ENCODE measurements around the gene ZNF385D. TPM values are rescaled to one million over a fixed set of nuclear protein-coding genes. Genes with fewer than 3 reads are reported as not detected.

The ZNF385D gene
- total RNA-seq, 1 donor from 2014 or later = under 0.01 TPM

DNA sequence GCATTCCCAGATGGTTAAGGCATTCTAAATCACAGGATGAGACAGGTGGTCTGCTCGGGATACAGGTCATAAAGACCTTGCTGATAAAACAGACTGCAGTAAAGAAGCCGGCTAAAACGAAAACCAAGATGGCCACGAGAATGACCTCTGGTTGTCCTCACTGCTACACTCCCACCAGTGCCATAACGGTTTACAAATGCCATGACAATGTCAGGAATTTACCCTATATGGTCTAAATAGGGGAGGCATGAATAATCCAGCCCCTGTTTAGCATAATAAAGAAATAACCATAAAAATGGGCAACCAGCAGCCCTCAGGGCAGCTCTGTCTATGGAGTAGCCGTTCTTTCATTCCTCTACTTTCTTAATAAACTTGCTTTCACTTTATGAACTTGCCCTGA is 151.1 kb downstream of the ZNF385D start:
- TF ChIP-seq, protein P1, sequence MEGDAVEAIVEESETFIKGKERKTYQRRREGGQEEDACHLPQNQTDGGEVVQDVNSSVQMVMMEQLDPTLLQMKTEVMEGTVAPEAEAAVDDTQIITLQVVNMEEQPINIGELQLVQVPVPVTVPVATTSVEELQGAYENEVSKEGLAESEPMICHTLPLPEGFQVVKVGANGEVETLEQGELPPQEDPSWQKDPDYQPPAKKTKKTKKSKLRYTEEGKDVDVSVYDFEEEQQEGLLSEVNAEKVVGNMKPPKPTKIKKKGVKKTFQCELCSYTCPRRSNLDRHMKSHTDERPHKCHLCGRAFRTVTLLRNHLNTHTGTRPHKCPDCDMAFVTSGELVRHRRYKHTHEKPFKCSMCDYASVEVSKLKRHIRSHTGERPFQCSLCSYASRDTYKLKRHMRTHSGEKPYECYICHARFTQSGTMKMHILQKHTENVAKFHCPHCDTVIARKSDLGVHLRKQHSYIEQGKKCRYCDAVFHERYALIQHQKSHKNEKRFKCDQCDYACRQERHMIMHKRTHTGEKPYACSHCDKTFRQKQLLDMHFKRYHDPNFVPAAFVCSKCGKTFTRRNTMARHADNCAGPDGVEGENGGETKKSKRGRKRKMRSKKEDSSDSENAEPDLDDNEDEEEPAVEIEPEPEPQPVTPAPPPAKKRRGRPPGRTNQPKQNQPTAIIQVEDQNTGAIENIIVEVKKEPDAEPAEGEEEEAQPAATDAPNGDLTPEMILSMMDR (IDR thresholded peaks at IDR 0.05; ENCODE audit: insufficient read depth, low read length, severe bottlenecking) = no peak
- FAIRE-seq (no peak), DNase-seq (ENCODE audit: low read depth) (no peak)
- no peak overlapping the region for H3K4me3 ChIP-seq (ENCODE audit: low read depth, low read length)
- H3K27me3 ChIP-seq (ENCODE audit: control insufficient read depth, insufficient read depth, low read length) = no peaks in the 10 kb centered on the region
- no peaks in the 10 kb centered on the region for H3K36me3 ChIP-seq (ENCODE audit: control insufficient read depth, insufficient read depth, low read length)

DNA sequence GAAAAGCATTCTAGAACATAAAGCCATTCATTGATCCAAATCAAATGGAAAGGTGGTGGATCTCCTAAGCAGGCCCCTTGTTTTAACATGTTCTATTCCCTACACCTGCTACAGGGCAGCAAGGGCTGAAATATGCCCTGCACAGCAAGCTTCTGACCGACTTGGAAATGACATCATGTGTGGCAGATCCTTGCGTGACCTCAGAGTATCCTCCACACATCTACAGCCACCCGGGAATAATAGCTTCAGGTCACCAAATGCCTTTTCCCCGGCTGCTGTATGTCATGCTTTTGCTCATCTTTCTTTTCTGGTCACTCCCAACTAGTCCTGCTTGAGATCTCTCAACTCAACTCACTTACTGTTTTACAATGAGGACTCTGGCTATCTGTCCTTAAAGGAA is 158.2 kb downstream of the ZNF385D start:
- DNase-seq (ENCODE audit: low read depth) (no peak), FAIRE-seq (no peak)
- Histone ChIP-seq H3K27me3 (ENCODE audit: control insufficient read depth, insufficient read depth, low read length) (no peaks in the 10 kb centered on the region), H3K36me3 (ENCODE audit: control insufficient read depth, insufficient read depth, low read length) (no peaks in the 10 kb centered on the region), H3K4me3 (ENCODE audit: low read depth, low read length) (no peak overlapping the region)
- TF ChIP-seq, protein P1 (IDR thresholded peaks at IDR 0.05; ENCODE audit: insufficient read depth, low read length, severe bottlenecking) = no peak

DNA sequence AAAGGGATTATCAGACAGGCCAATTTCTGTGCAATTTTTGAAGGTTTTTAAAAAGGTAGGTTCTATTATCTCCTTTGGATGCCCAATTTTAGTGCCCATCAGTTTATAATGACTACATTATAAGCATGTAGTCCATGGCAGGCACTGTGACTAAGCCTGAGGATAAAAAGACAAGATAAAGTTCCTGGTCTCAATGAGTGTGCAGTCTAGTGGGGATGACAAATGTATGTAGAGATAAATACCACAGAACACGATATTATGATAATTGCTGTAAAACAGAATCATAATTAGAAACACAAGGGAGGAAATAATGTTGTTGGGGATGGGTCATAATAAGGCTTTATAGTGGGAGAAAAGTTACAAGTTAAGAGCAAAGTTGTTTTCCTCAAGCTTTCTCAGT is 163.1 kb downstream of the ZNF385D start:
- H3K4me3 ChIP-seq (ENCODE audit: low read depth, low read length) = no peak overlapping the region
- no peaks in the 10 kb centered on the region for H3K36me3 ChIP-seq (ENCODE audit: control insufficient read depth, insufficient read depth, low read length)
- TF ChIP-seq, protein P1 (IDR thresholded peaks at IDR 0.05; ENCODE audit: insufficient read depth, low read length, severe bottlenecking) = no peak
- DNase-seq (ENCODE audit: low read depth) (no peak), FAIRE-seq (no peak)
- H3K27me3 ChIP-seq (ENCODE audit: control insufficient read depth, insufficient read depth, low read length) = no peaks in the 10 kb centered on the region

DNA sequence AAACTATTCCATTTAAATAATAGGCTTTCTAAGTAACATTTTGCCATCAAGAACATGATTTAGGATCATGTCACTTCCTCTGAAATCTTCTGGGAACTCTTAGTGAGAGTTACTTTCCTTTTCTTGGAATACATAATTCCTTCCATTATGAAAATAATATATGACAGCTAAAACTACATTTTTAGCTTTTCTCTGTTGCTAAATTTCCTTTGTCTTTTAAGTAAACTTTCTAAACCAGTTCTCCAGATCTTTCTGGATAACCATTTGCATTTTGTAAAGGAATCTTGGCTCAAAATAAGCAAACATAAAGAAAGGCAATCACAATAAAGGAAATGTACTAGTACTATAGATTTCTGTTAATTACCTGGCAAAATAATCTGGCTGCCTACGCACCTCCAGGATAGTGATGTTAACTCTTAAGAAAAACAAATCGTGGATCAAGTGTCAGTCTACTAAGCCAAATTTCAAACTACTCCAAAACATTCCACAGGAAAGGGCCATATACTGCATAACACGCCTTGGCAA is 165.7 kb downstream of the ZNF385D start:
- Histone ChIP-seq H3K27me3 (ENCODE audit: control insufficient read depth, insufficient read depth, low read length) (no peaks in the 10 kb centered on the region), H3K36me3 (ENCODE audit: control insufficient read depth, insufficient read depth, low read length) (no peaks in the 10 kb centered on the region), H3K4me3 (ENCODE audit: low read depth, low read length) (no peak overlapping the region)
- FAIRE-seq (no peak), DNase-seq (ENCODE audit: low read depth) (no peak)
- TF ChIP-seq, protein P1 (IDR thresholded peaks at IDR 0.05; ENCODE audit: insufficient read depth, low read length, severe bottlenecking) = no peak

DNA sequence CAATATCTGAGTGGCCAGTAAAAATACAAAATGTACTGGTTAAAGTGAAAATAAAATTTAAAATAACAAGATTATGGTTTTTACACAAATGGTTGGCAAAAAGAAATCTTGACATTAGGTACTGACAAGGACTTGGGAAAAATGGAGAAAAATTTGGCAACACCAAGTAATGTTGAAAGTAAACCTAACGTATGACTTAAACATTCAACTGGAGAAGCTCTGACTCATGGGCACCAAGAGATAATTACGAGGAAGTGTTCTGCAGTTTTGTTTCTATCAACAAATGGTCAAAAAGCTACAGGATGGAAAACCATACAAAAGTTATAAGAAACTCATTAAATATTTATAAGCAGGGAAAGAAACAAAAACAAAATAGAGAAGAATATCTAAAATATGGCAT is 177.7 kb downstream of the ZNF385D start:
- Histone ChIP-seq H3K4me3 (ENCODE audit: low read depth, low read length) (no peak overlapping the region), H3K27me3 (ENCODE audit: control insufficient read depth, insufficient read depth, low read length) (no peaks in the 10 kb centered on the region), H3K36me3 (ENCODE audit: control insufficient read depth, insufficient read depth, low read length) (no peaks in the 10 kb centered on the region)
- TF ChIP-seq, protein P1 (IDR thresholded peaks at IDR 0.05; ENCODE audit: insufficient read depth, low read length, severe bottlenecking) = no peak
- DNase-seq (ENCODE audit: low read depth) (peak; percentile 46), FAIRE-seq (no peak)

DNA sequence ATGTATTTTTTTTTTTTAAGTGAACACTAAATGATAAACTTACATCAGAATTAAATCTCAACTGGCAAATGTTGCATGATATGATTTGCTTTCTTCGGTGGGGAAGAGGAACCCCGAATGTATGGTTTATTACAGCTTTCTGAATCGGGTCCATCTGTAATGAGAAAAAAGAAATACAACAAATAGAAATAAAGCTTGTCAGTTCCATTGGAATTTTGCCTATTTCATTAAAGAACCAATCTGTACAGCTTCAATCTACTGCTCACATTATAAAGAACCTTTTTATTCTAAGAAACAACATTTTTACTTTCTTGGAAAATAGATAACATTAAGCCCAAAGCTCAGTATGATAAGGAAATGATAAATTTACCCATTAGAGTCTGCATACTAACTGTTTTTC is 186.5 kb downstream of the ZNF385D start:
- H3K4me3 ChIP-seq (ENCODE audit: low read depth, low read length) = no peak overlapping the region
- TF ChIP-seq, protein P1 (IDR thresholded peaks at IDR 0.05; ENCODE audit: insufficient read depth, low read length, severe bottlenecking) = no peak
- no peak for FAIRE-seq

More for the DNA sequence above, 186.5 kb downstream of the ZNF385D start:
- Histone ChIP-seq H3K27me3 (ENCODE audit: control insufficient read depth, insufficient read depth, low read length) (no peaks in the 10 kb centered on the region), H3K36me3 (ENCODE audit: control insufficient read depth, insufficient read depth, low read length) (no peaks in the 10 kb centered on the region)
- DNase-seq (ENCODE audit: low read depth) = no peak

All from bronchial epithelial cell (primary cell).